COR-L47 (cell line): ENCODE results near the gene ABCB7.
"Not testable (repeated sequence)": the region's sequence is repeated elsewhere in the genome, so short reads cannot be mapped to it uniquely, and the experiment has no call there.

Source experiments
- DNase-seq: peaks from one replicate; lab custom pipeline; 2025; lab: John Stamatoyannopoulos, UW

ABCB7 gene

DNA sequence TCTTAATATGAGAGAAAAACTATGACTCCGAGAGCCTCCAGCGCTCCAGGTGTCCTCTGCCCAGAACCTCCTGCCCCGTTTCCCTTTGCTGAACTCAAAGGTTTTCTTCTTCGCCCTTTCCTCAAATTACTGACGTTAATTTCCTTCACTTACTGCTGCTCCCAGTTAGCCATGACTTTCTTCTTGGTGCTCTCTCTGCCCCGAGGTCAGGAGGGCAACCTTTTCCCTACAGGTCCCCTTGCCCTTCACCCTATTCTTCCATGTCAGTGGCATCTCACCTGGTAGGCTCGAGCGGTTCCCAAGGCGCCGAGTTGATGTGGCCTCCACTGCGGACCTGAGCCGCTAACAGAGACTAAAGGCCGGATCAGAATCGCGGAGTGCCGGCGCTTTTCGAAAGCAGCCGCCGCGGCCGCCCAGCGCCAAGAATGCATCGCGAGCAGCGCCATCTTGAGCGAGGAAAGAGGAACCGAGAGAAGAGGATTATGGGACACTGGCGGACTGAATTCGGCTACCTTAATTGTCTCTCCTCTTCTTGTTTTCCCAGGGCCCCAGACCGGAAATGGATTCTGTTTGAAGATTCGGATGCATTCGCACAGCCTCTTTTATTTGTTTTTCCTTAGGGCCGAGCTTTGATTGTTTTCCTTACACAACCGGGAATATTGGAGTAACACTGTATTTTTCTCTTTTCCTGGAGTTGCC is at the start of gene ABCB7:
TSS of gene ABCB7 (minus strand) at position 457 of the 699 bp plus-strand sequence. CDS start at position 446, 11 bp downstream.
- peak; percentile 74 for DNase-seq

DNA sequence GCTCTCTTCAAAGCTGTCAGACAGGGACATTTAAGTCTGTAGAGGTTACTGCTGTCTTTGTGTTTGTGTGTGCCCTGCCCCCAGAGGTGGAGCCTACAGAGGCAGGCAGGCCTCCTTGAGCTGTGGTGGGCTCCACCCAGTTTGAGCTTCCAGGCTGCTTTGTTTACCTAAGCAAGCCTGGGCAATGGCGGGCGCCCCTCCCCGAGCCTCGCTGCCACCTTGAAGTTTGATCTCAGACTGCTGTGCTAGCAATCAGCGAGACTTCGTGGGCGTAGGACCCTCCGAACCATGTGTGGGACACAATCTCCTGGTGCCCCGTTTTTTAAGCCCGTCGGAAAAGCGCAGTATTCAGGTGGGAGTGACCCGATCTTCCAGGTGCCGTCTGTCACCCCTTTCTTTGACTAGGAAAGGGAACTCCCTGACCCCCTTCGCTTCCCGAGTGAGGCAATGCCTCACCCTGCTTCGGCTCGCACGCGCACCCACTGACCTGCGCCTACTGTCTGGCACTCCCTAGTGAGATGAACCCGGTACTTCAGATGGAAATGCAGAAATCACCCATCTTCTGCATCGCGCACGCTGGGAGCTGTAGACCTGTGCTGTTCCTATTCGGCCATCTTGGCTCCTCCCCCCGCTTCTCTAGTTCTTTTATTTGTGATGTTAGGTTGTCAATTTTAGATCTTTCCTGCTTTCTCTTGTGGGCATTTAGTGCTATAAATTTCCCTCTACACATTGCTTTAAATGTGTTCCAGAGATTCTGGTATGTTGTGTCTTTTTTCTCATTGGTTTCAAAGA is 32.5 kb upstream of the ABCB7 start:
- peak; percentile 15 for DNase-seq

DNA sequence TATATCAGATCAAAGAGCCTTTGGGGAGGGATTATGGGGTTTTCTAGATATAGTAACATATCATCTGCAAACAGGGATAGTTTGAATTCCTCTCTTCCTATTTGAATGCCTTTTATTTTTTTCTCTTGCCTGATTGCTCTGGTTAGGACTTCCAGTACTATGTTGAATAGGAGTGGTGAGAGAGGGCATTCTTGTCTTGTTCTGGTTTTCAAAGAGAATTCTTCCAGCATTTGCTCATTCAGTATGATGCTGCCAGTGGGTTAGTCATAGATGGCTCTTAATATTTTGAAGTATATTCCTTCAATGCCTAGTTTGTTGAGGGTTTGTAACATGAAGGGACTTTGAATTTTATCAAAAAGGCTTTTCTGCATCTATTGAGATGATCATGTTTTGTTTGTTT is 25.6 kb upstream of the ABCB7 start:
- no peak for DNase-seq

DNA sequence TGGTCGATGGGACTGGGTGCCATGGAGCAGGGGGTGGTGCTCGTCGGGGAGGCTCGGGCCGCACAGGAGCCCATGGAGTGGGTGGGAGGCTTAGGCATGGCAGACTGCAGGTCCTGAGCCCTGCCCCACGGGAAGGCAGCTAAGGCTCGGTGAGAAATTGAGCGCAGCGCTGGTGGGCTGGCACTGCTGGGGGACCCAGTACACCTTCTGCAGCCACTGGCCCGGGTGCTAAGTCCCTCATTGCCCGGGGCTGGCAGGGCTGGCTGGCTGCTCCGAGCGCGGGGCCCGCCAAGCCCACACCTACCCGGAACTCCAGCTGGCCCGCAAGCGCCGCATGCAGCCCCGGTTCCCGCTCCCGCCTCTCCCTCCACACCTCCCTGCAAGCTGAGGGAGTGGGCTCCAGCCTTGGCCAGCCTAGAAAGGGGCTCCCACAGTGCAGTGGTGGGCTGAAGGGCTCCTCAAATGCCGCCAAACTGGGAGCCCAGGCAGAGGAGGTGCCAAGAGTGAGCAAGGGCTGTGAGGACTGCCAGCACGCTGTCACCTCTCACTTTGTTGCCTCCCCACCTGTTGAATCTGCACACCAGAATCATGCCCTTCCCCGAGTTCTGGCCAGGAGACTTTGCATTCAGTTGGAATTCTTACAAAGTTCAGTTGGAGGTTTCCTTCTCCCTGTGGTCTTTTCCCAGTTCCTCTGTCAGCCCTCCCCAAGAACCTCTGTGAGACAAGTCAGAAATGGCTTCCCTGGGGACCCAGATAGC is 23.6 kb upstream of the ABCB7 start:
- DNase-seq = not testable (repeated sequence)

DNA sequence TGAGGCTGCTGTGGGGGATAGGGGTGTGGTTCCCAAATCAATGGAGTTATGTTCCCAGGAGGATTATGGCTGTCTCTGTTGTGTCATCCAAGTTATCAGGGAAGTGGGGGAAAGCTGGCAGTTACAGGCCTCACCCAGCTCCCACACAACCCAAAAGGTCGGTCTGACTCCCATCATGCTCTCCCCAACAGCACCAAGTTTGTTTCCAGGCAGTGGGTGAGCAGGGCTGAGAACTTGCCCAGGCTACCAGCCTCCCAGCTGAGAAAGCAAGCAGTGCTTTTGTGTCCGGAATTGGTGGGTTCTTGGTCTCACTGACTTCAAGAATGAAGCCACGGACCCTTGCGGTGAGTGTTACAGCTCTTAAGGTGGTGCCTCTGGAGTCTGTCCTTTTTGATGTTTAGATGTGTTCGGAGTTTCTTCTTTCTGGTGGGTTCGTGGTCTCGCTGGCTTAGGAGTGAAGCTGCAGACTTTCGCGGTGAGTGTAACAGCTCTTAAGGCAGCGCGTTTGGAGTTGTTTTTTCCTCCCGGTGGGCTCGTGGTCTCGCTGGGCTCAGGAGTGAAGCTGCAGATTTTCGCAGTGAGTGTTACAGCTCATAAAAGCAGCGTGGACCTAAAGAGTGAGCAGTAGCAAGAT is 16.3 kb upstream of the ABCB7 start:
- DNase-seq = not testable (repeated sequence)

DNA sequence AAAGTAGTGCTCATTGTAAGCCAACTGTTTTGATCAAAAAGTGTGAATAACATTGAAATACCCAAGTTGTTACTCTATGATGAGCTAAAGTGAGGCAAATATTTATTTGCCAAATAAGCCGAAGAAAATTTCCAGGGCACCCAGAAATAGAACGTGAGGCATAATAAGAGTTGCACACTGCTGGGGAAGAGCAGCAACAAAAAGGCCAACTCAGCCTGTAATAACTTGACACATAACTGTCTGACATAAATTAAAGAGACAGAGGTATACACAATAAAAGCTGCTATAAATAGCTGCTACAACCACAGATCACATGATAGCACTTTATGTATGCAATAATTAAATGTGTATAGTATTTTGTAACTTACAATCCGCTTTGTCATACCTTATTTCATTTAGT is 2.0 kb upstream of the ABCB7 start:
- no peak for DNase-seq

DNA sequence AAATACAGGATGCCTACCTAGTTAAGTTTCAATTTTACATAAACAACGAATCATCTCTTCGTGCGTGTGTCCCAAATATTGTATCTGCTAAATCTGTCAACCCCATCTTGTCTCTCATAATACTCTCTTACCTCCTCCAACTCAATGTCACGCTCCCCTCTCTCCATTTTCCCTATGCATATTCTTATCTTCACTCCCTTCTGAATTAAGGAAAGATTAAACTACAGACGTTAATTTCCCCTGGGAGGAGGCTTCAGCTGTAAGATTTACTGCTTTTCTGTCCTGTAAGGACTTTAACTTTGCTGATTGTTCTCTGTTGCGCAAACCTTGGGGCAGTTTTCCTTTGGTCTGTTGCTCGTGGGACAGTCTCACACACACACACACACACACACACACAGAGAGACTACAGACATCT is 455 bp upstream of the ABCB7 start:
- no peak for DNase-seq

DNA sequence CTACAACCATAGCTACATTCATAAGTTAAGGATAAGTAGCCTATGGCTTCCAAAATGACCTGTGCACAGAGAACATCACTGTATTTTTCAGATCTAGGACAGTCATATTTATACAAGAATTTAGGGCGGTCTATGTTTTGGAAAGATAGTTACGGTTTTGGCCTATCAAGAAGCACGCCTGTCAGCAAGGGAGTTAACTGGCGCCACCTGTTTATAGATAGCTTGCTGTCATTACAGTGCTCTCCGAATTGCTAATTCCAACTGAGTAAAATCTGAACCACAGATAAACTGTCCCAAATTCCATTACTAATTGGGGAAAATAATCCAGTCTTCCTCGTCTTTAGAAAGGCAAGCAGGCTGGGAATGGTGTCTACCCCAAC is 646 bp downstream of the ABCB7 start:
- DNase-seq = no peak

DNA sequence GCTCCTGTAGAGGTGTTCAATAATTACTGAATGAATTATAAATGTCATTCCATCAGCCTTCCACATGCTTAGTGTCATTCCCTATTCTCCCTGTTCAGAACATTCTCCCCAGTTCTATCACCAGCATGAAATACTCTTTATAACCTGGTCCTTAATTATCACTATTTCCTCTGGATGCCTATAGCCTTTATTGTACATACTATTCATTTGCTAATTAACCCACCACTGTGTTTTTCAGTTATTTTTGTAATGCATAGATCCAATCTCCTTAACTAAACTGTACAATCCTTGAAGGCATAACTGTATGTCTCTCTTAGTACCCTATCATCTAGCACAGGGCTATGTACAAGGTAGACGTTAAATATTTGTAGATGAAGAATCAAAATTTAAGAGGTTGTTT is 1.2 kb downstream of the ABCB7 start:
- DNase-seq = no peak

DNA sequence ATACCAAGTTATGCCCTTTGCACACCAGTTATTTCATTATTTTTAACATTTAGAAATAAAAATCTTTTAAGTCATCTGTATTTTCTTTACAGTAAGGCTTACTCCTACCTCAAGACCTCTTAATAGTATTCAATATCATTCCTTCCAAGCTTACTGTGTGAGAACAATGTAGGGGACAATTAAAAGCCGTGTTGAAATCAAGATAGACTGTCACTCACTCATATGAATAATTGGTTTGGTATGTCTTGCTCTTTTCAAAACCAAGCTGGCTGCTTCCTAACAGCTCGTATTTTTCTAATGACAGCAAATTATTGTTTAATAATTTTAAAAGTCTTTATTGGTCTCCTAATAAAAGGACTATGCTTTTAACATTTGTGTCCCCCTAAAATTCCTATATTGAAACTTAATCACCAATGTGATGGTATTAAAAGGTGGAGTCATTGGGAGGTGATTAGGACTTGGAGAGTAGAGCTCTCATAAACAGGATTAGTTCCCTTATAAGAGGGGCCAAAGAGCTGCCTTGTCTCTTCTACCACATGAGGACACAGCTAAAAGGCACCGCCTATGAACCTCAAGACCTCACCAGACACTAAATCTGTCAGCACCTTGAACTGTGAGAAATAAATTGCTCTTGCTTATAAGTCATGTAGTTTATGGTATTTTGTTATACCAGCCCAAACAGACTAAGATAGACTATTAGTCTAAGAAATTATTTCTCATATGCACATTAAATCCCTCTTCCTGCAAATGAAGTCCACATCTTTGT is 4.1 kb downstream of the ABCB7 start:
- DNase-seq = no peak

DNA sequence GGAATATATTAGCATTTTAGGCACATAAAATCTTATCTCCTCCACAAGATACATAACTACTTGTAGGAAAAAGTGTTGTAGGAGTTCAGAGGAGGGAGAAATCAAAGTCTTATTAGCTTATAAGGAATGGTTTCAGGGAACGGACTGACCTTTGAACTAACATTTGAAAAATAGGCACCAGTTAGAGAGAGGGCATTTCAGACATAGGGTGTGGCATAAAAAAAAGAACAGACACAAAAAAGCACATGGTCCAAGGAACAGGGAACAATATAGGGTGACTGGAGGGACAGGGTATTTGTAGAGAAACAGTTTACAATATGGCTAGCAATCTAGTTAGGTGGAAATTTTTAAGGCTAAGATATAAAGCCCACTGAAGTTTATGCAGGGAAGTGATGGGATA is 6.4 kb downstream of the ABCB7 start:
- DNase-seq = no peak

DNA sequence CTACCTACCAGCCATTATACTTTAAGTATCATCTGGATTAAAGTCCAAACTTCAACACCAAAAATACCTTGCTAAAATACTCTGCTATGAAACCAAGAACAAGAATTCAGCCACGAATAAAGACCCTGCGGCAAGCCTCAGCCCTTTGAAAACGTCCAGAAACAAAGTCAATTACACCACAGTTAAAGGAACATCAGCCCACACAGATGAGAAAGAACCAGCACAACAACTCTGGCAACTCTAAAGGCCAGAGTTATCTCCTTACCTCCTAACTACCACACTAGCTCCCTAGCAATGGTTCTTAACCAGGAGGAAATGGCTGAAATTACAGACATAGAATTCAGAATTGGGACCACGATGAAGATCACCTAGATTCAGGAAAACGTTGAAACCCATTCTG is 23.4 kb downstream of the ABCB7 start:
- no peak for DNase-seq

DNA sequence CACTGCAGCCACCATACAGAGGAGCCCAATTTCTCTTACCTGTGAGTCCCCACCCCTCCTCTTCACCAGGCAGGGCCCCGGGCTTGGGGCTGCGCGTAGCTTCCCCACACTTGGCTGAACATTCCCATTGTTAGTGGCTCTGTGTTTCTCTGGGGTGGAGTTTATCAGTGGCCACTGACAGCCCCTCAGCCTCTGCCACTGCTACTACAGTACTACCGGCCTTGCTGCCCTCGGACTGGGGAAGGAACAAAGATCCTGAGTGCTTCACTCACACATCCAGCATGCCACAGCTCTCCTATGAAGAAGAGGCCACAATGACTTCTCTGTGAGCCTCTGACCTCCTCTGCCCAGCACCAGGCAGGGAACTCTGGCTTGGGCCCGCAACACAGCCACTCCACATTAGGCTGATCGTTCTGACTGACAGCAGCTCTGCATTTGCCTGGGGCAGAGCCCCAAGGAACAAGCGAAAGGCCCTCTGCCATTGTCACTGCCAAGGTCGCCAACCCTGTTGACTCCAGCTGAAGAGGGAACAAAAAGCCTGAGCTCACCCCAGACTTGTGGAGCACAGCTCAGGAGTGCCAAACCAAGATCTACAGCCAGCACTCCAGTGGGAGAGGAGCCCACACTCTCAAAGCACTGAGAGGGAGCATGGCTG is 24.0 kb downstream of the ABCB7 start:
- DNase-seq = no peak

DNA sequence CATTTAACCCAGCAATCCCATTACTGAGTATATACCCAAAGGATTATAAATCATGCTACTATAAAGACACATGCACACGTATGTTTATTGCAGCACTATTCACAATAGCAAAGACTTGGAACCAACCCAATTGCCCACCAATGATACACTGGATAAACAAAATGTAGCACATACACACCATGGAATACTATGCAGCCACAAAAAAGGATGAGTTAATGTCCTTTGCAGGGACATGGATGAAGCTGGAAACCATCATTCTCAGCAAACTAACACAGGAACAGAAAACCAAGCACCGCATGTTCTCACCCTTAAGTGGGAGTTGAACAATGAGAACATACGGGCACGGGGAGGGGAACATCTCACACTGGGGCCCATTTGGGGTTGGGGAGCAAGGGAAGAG is 27.0 kb downstream of the ABCB7 start:
- not testable (repeated sequence) for DNase-seq

DNA sequence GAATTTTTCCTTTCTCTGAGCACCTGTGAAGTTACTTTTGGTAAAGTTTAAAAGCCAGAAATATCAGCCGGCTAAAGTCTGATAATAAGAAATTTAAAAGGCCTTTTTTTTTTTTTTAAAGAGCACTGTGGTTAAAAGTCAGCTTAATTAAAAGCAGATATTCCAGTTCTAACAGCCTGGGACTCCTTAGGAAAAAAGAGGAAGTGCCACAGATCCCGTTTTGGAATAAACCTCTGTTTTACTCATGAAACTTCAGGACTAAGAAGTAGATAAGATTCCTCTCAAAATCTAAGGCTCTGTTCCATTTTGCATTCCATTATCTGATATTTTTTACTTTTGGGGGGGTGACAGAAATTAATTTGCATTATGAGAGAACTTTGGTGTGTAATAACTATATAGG is 37.8 kb downstream of the ABCB7 start:
- no peak for DNase-seq

DNA sequence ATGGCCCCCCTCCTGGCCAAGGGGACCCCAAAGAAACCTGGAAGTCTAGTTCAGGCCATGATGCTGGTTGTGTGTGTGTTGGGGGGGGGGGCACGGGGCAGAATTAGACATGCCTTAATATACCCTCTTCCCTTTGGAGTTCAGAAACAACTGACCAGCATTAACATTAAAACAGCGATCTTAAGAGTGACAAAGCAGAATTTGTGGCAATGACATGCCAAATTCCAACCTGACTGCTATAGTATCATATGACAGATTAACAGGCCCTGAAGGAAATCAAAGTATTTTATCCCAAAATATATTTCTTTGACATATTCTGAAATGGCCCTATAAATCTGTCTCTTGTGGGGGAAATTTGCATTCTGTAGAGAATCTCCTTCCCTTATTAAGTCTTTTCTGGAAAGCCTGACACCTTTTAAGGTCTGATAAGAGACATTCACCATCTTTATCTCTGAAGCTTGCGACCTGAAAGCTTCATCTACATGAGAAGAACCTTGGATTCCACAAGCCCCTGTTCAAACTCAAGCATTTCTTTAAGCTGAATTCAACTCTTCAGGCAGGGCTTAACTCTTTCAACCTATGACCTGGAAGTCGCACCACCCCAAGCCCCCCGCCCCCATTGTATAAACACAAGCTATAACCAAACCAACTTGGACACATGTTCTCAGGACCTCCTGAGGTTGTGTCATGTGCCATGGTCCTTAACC is 40.2 kb downstream of the ABCB7 start:
- no peak for DNase-seq

DNA sequence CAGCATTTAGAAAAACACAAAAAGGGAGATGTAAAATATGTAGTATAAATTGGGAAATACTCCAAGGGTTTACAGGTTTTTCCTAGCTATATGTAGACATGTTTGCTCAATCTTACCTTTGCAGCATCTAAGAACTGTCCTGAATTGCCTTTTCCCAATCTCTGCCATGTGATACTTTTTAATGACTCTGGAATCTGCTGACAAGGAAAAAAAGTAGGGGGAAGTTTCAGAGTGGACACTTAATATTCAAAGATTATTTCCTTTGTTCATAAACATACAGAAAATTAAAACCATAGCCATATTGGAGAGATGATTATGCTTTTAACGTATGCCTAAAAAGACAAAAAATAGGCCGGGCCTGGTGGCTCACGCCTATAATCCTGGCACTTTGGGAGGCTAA is 41.4 kb downstream of the ABCB7 start:
- no peak for DNase-seq

DNA sequence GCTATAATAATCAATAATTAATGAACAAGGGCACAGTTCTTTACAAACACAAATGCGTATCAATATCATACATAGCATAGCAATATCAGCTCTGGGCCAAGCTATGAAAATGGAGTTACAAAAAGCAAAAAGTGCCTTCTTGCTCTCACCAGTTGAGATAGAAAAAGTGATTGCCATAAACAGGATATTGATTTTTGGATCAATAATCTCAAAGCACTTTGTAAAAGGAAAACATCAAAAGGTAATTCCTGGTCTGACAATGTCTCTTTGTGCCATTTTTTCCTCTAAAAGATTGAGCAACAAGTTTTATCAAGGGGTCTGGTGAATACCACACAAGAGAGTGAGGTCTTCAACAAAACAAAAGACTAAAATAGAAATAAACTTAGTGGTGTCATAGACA is 42.4 kb downstream of the ABCB7 start:
- no peak for DNase-seq

DNA sequence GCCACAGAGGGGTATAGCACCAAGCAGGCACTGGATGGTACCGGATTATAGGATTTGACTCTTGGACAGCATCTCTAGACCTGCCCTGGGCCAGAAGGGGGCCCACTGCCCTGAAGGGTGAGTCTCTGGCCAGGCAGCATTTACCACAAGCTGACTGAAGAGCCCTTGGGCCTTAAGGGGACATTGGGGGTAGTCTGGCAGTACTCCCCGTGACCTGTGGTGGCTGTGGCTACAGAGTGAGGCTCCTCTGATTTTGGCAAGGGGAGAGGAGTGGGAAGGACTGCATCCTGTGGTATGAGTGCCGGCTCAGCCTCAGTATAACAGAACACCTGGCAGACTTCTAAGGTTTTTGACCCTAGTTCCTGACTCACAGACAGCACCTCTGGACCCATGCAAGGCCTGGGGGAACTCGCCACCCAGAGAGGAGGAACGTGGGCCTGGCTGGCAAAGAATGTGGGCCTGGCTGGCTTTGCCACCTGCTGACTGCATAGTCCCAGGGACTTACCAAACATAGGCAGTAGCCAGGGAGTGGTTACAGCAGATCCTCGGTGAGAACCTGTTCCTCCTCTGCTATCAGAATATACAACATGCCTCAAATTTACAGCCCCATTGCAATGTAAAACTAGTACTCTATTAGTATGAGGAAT is 48.1 kb downstream of the ABCB7 start:
- no peak for DNase-seq

DNA sequence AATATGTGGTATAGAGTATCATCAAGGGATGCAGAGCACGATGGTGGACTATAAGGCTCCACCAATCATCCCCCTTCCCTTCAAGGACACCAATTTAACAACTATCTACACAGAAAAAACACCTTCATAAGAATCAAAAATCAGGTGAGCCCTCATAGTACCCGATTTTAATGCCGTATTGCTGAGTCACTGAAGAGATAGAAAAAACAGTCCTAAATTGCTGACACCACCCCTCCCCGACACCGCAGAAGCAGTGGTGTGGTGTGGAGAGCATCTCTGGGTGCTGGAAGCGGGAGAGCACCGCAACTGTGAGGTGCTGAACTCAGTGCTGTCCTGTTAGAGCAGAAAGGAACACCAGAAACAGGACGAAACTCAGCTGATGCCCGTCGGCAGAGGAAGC is 49.3 kb downstream of the ABCB7 start:
- no peak for DNase-seq
